Cardiac muscle cell (in vitro differentiated cells and primary cell): ENCODE measurements around the gene HIGD2A. TPM values are rescaled to one million over a fixed set of nuclear protein-coding genes. Genes with fewer than 3 reads are reported as not detected.
A peak's percentile ranks its signal among the peaks of the same experiment; 100 is the strongest.

Experiments
- DNase-seq, 2 donors: peaks; one replicate each; pipeline versions ENCODE4 v3.0.0 to v3.0.0-alpha.2; 2010 to 2017; ENCODE audit warnings: low read depth in 1 of 2, low spot score in 1 of 2
- H3K27ac ChIP-seq: fragments of 200-600 bp; sonication (generic); 2 replicates; pipeline ENCODE4 v1.5.1; 2016
- H3K27me3 ChIP-seq: fragments of 200-600 bp; sonication (generic); 2 replicates; pipeline ENCODE4 v1.6.0; 2016; ENCODE audit warnings: control low read depth
- H3K36me3 ChIP-seq: fragments of 200-600 bp; sonication (generic); 2 replicates; pipeline ENCODE4 v1.5.1; 2016; ENCODE audit warnings: control low read depth
- H3K4me1 ChIP-seq: fragments of 200-600 bp; sonication (generic); 2 replicates; pipeline ENCODE4 v1.8.1; 2017; ENCODE audit warnings: low read depth, mild to moderate bottlenecking, mixed run types
- H3K4me3 ChIP-seq: fragments of 200-600 bp; sonication (generic); 2 replicates; pipeline ENCODE4 v1.5.1; 2016; ENCODE audit warnings: mild to moderate bottlenecking
- H3K9me3 ChIP-seq: fragments of 200-600 bp; sonication (generic); 2 replicates; pipeline ENCODE4 v1.5.1; 2017; ENCODE audit warnings: low read depth, mild to moderate bottlenecking, control low read depth
- polyA plus RNA-seq: library from polyadenylated mRNA; unstranded; fragments of >200 nt; fragmentation: Nextera tagmentation; extraction: Ambion mirVana; gene quantifications from 2 replicates; pipeline ENCODE4 v1.2.1, GENCODE V29; 2016
- total RNA-seq: library from RNA; depleted of rRNA; stranded (reverse); fragments of >200 nt; gene quantifications from 2 replicates; pipeline ENCODE4 v1.2.3, GENCODE V29; 2016
- TF ChIP-seq, protein P1 (sequence below): IDR thresholded peaks from 2 replicates; pipeline ENCODE4 v1.5.1; 2012; ENCODE audit warnings: low read depth, mild to moderate bottlenecking, low read length

Gene HIGD2A
- total and polyA plus RNA-seq, 2 experiments from 2014 or later: 203 to 388 TPM

DNA sequence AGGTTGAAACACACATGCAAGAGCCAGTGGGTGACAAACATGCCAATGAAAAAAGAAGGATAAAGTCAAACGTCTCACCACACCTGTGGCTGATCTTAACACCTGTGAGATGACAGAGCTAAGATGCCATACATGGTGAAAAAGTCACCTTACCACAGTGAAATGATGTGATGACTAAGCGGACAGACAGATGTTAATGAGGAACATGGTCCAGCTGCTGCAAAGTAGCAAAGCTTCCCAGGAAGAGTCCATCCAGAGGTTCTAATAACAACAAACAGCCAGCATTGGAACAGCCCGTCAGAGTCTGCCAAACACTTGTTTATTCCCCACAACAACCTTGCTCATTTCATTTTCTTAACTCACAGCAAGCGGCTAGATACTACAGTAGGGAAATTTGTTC lies 28.9 kb upstream of the HIGD2A start:
- peaks cover 24% of the 10 kb centered on the region for H3K27me3 ChIP-seq
- H3K9me3 ChIP-seq: no peaks in the 10 kb centered on the region
- TF ChIP-seq, protein P1, sequence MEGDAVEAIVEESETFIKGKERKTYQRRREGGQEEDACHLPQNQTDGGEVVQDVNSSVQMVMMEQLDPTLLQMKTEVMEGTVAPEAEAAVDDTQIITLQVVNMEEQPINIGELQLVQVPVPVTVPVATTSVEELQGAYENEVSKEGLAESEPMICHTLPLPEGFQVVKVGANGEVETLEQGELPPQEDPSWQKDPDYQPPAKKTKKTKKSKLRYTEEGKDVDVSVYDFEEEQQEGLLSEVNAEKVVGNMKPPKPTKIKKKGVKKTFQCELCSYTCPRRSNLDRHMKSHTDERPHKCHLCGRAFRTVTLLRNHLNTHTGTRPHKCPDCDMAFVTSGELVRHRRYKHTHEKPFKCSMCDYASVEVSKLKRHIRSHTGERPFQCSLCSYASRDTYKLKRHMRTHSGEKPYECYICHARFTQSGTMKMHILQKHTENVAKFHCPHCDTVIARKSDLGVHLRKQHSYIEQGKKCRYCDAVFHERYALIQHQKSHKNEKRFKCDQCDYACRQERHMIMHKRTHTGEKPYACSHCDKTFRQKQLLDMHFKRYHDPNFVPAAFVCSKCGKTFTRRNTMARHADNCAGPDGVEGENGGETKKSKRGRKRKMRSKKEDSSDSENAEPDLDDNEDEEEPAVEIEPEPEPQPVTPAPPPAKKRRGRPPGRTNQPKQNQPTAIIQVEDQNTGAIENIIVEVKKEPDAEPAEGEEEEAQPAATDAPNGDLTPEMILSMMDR: no peak
- peaks cover 16% of the 10 kb centered on the region for H3K36me3 ChIP-seq
- H3K27ac ChIP-seq: no peak overlapping the region
- H3K4me1 ChIP-seq: peaks cover 3% of the 10 kb centered on the region
- H3K4me3 ChIP-seq: no peak overlapping the region
- no peak for DNase-seq

DNA sequence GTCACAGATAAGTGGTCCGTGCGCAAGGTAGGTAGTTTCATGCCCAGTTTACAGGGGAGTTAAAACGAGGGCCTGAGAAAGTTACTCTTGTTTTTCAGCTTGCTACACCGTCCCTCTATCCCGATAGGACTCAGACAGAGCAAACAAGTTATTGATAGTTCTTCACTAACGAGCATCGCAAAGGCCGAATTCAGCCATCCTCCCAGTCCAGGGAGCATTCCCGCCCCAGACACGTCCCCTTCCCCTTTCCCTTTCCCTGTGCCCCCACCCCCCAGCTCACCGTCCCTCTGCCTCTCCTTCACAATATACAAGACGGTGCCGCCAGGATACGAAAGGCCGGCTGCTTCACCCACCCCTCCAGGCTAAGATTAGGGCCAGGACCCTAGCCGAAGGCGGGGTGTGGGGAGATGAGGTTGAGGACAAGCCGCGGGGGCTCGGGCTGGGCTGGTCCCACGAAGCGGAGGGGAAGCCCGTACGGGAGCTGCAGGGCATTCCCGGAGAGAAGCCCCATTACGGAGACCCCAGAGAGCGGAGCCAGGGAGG lies 27.6 kb upstream of the HIGD2A start:
- H3K4me3 ChIP-seq: peak overlapping the region; percentile 55
- H3K4me1 ChIP-seq: peaks cover 3% of the 10 kb centered on the region
- TF ChIP-seq, protein P1: no peak
- no peaks in the 10 kb centered on the region for H3K9me3 ChIP-seq
- H3K27ac ChIP-seq: peak overlapping the region; percentile 40
- peaks cover 27% of the 10 kb centered on the region for H3K27me3 ChIP-seq
- DNase-seq: peak in 1 of 2 donors; percentile 14
- H3K36me3 ChIP-seq: peaks cover 12% of the 10 kb centered on the region

DNA sequence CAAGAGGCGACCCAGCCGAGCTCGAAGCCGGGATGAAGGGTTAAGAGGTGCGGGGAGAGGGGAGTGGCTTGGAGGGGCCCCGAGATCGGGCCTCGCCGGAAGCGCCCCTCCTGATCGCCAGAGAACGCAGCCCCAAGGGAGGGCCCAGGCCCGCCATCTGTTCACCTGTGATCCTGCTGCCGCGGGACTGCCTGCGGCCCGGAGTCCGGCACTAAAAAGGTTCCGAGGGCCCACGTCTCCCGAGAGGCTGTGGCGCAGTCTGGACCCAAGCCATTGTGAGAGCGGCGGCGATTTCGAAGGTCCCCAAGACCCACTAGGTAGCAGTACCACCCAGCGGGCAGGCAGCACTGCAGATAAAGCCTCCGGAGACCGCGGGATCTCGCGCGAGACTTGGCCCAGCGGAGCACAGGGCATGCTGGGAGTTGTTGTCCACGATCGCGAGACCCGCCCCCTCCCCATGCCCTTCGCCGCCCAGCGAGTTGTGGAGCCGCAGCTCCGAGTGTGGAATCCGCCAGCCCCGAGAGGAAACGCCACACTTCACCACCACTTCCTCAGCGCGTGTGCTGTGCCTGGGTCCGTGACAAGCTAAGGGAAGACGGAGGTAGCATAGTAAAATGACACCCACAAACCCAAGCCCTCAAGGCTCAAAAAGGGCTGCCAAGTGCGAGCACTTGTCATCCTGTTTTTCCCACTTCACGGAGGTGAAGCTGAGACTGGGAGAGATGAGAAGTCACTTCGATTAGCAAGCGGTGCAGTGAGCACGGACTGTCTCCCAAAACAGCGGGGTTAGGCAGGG lies 26.9 kb upstream of the HIGD2A start, which contains the start of gene KIAA1191:
Gene KIAA1191, minus strand, starts transcription at position 328 of the 796 bp plus-strand sequence. CDS start 2,256 bp downstream, outside the sequence.
- TF ChIP-seq, protein P1: peak; percentile 14
- Histone ChIP-seq H3K4me1 (peaks cover 3% of the 10 kb centered on the region), H3K9me3 (no peaks in the 10 kb centered on the region), H3K27ac (peak within 1 kb of the TSS; percentile 40), H3K36me3 (peaks cover 10% of the 10 kb centered on the region), H3K27me3 (peaks cover 27% of the 10 kb centered on the region), H3K4me3 (peak within 1 kb of the TSS; percentile 55)
- DNase-seq: peak; percentile 89 to 92

DNA sequence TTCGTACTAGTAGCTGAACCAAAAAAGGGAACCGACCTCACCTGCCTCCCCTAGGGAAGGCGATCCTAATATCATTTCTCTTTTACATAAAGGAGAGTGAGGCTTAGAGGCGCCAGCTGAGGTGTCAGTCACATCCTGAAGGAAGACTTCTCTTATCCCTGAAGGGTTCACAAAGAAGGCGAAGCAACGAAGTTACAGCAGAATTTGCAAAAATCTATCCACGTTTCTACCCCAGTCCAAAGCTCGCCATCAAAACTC lies 26.4 kb upstream of the HIGD2A start:
- Histone ChIP-seq H3K27me3 (peaks cover 27% of the 10 kb centered on the region), H3K4me3 (peak overlapping the region; percentile 55)
- TF ChIP-seq, protein P1: no peak

DNA sequence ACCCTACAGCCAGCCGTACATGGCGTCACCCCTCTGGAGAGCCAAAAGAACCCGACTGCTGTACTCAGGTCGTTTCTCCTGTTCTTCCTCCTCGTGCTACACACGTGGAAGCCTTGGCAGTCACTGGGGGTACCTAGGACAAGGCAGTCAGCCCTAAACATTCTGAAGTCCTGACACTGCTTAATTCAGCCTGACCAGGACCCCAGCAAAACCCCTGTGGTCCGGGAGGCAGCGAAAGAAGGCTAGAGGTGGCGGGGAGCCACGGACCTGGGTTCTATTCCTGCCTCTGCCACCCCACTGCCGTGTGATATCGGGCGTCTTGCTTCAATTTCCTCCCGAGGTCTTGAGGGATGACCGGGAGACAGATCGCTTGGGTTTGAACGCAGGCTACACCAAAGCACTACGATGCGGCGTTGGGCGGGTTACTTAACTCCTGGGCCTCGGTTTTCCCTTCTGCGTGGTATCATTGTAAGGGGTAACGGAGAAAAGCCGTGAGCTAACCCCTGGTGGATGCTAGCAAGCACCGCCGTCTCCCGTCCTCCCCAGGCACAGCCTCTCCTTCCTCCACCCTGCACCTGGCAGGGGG lies 23.7 kb upstream of the HIGD2A start:
- no peaks in the 10 kb centered on the region for H3K9me3 ChIP-seq
- peaks cover 27% of the 10 kb centered on the region for H3K27me3 ChIP-seq
- peaks cover 3% of the 10 kb centered on the region for H3K4me1 ChIP-seq
- no peak overlapping the region for H3K27ac ChIP-seq
- H3K36me3 ChIP-seq: peaks cover 6% of the 10 kb centered on the region
- H3K4me3 ChIP-seq: peak overlapping the region; percentile 87
- no peak for DNase-seq
- TF ChIP-seq, protein P1: no peak

More for the DNA sequence above, 26.4 kb upstream of the HIGD2A start:
- H3K4me1 ChIP-seq: peaks cover 3% of the 10 kb centered on the region
- H3K27ac ChIP-seq: no peak overlapping the region
- peaks cover 9% of the 10 kb centered on the region for H3K36me3 ChIP-seq
- no peaks in the 10 kb centered on the region for H3K9me3 ChIP-seq
- no peak for DNase-seq
